ENCODE results near the gene ADGRV1. TPM values are rescaled to one million over a fixed set of nuclear protein-coding genes. Genes with fewer than 3 reads are reported as not detected.
A peak's percentile ranks its signal among the peaks of the same experiment; 100 is the strongest.

The ADGRV1 gene, protein sequence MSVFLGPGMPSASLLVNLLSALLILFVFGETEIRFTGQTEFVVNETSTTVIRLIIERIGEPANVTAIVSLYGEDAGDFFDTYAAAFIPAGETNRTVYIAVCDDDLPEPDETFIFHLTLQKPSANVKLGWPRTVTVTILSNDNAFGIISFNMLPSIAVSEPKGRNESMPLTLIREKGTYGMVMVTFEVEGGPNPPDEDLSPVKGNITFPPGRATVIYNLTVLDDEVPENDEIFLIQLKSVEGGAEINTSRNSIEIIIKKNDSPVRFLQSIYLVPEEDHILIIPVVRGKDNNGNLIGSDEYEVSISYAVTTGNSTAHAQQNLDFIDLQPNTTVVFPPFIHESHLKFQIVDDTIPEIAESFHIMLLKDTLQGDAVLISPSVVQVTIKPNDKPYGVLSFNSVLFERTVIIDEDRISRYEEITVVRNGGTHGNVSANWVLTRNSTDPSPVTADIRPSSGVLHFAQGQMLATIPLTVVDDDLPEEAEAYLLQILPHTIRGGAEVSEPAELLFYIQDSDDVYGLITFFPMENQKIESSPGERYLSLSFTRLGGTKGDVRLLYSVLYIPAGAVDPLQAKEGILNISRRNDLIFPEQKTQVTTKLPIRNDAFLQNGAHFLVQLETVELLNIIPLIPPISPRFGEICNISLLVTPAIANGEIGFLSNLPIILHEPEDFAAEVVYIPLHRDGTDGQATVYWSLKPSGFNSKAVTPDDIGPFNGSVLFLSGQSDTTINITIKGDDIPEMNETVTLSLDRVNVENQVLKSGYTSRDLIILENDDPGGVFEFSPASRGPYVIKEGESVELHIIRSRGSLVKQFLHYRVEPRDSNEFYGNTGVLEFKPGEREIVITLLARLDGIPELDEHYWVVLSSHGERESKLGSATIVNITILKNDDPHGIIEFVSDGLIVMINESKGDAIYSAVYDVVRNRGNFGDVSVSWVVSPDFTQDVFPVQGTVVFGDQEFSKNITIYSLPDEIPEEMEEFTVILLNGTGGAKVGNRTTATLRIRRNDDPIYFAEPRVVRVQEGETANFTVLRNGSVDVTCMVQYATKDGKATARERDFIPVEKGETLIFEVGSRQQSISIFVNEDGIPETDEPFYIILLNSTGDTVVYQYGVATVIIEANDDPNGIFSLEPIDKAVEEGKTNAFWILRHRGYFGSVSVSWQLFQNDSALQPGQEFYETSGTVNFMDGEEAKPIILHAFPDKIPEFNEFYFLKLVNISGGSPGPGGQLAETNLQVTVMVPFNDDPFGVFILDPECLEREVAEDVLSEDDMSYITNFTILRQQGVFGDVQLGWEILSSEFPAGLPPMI (N-terminal part only)
- polyA plus RNA-seq (ENCODE audit: insufficient read length in 4 of 4), result 10 to 100 TPM; 10.7 to 13.9 (median 11.3) TPM

DNA sequence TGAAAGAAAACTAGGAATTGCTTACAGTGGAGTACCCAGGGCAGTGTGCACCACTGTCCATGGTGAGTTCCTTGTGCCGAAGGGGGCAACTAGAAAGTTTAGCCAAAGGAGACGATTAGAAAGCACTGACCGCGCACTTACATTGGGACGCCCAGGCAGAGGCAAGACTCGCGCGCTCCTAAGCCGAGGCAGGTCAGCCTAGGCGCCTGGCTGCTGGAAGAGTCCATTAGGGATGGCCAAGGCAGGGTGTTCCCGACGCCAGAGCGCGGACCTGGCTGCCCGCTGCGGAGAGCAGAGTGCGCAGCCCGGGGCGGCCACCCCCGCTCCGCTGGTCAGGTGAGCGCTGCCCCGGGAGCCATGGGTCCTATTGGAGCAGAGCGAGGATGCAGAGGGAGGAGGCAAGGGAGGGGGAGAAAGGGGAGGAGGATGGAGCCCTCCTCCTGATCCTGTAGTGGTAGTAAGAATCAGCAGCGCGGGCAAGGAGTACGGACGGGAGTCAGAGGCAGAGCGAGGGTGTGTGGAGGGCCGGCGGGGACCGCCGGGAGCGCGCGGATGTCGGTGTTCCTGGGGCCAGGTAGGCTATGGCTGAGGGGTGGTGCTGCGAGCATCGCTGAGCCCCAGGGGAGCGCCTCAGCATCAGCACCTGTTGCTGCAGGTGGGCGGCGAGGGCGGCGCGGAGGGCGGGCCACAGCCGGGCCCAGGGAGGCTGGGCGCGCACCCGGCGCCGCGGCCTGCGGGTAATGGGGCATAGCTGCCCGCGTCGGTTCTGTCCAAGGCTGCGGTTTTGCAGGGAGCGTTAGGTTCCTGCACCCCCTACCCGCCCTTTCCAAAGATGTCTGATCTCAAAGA, at the start of gene ADGRV1:
ADGRV1 (plus strand) TSS at position 454 of the 849 bp plus-strand sequence; CDS start at position 553, 99 bp downstream.
- peak; percentile 66 to 82 (median 74) for DNase-seq (ENCODE audit: low read depth in 4 of 4, low spot score in 2 of 4)

DNA sequence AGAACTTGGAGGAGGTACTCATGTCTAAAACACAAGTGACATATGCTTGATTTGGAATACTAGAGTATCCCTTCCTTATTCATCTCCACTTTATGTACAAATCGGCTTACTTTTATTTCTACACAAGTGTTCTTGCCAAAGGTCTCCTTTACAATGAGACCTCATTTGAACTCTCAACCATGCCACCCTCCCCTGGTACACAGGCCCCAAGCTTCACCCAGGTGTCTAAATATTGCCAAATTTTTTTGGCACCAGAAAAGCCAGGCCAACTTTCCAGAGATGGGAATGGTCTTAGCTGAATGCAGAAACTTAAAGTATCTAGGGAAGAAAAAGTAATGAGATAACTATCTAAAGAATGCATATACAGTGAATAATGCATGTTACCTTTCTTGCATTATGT, 48.2 kb upstream of the ADGRV1 start:
- no peak for DNase-seq (ENCODE audit: low read depth in 4 of 4, low spot score in 2 of 4)

DNA sequence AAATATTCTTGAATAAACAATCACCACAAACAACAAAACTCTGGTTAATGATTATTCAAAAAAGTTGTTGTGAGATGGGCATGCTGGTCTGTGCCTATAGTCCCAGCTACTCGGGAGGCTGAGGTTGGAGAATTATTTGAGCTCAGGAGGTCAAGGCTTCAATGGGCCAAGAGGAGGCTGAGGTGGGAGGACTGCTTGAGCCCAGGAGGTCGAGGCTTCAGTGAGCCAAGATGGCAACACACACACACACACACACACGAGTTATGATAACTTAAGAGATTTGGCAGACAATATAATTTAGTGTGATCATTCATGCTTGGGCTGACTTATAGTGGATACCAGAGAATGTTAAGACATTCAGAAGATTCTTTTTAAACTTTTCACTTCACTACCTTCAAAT, 44.1 kb upstream of the ADGRV1 start:
- no peak for DNase-seq (ENCODE audit: low read depth in 4 of 4, low spot score in 2 of 4)

DNA sequence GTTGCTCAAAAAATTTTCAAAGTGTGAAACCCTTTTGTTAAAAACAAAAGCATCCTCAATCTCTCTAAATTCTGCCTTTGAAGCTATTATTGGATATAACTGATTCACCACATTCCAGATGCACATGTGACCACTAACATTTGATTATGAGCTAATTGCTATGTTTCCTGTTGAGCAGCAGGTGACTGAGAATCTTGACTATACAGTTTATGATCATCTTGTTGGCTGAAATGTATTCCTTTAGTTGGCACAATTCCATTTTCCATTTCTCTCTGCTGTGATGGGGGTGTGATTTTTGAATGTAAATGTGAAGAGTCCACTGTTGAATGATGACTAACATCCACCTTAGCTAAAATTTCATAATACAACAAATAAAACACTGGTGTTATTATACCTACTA, 39.9 kb upstream of the ADGRV1 start:
- DNase-seq (ENCODE audit: low read depth in 4 of 4, low spot score in 2 of 4), result no peak

DNA sequence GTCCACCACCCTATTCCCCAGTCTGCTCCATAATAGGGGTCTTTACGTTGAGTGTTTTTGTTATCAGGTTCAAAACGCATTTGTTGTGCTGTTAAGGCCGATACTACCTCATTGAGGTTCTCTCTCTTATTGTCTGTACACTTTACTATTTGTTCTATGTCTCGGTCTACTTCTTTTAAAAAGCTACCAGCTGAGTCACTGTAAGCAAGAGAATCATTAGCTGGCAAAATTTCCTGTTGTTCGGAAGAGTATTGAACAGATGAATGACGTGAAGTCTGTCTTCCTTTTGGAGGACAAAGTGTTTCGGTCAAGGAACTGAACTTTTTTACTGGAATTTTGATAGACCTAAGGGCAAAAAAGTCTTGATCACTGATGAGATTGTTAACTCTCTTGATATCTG, 39.5 kb upstream of the ADGRV1 start:
- DNase-seq (ENCODE audit: low read depth in 4 of 4, low spot score in 2 of 4), result no peak

DNA sequence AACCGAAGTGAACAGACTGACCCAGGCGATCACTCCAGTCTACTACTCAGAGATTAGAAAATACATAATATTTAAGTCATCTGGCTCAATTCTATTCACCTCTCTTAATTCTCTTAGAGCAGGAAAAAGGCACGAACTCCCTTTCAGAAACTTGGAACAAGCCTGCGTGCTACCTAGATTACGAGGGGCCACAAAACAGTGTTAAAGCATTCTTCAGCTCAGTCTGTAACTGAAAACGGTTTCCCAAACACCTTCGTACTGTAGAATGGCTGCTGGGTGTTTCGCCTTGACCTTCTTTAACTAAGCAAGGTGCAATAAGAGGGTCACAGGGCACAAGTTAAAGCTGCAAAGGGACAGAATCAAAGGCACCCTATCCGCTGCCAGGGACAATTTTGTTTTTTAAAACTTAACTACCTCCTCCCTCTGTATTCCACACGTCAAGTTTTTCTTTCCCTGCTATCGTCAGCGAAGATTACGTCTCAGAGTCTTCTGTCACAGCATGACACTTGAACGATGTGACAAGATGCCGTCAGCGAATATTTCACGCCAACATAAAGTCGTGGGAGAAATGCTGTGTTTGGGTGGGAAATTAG, 29.9 kb upstream of the ADGRV1 start:
- DNase-seq (ENCODE audit: low read depth in 4 of 4, low spot score in 2 of 4), result peak in 3 of 4 donors; percentile 15 to 62 (median 34)

DNA sequence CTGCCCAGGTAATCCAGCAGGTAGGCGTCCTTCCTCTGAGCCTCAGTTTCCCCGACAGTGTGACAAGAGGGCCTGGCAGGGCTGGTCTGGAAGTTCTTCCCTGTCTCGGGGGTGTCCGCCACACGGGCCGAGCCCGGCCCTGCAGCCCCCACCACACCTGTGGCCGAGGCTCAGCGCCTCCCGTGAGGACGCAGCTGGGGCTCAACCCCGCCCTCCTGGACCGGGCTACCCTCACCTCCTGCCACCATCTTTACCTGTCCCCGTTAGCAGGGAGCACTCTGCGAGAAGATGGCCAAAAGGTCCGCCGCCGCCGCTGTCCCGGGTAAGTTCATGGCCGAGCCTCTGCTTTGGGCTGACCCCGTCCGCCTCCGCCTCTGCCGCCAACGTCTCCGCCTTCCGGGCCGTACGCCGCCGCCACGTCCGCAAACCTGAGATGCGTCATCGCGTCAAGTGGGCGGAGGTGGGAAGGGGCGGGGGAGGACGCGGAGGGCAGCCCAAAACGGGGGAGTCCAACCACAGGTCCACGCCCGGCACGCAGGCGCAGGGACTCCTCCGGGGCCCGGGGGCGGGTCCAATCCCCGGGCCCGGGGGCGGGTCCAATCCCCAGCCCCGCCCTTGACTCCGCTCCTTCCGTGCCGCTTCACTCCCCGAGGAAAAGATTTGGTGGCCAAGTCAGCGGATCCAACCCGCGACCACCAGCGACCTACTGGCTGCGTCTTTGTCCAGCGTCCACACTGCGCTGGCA, 29.2 kb upstream of the ADGRV1 start, which contains the start of gene LYSMD3:
LYSMD3 (minus strand) TSS at position 391 of the 745 bp plus-strand sequence. CDS start 4,295 bp downstream, outside the sequence.
- DNase-seq (ENCODE audit: low read depth in 4 of 4, low spot score in 2 of 4), result peak; percentile 83 to 92 (median 86)

DNA sequence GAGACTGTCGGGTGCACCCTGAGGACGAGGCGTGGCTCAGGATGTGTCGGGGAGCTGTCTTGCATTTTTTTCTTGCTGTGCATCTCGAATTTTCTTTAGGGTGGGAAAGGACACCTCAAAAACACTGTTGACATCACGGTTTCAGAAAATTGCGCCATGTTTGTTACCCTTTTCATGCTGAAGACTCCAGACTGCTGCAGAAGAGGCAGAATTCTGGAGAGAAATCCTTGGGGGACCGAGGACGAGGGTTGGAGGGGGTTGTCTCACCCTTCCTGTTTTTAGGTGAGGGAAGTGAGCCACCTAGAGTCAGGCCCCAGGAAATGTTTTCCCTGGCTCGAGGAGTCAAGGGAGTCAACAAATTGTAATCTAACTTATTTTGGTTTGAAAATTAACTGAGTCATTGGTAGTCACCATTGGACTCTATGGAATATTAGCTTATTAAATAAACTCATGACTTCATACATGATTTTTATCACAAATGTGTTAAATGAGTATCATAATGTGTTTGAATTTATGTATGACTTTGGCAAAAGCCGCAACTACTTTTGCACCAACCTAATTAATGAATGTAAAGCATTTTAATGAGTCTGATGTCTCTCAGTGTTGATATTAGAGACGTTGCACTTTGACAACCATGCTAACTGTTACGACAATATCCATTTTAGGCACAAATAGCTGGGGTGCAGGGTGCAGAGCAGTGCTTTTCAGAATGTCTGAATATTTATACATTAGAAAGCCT, 28.5 kb upstream of the ADGRV1 start:
- peak; percentile 64 to 90 (median 72) for DNase-seq (ENCODE audit: low read depth in 4 of 4, low spot score in 2 of 4)

DNA sequence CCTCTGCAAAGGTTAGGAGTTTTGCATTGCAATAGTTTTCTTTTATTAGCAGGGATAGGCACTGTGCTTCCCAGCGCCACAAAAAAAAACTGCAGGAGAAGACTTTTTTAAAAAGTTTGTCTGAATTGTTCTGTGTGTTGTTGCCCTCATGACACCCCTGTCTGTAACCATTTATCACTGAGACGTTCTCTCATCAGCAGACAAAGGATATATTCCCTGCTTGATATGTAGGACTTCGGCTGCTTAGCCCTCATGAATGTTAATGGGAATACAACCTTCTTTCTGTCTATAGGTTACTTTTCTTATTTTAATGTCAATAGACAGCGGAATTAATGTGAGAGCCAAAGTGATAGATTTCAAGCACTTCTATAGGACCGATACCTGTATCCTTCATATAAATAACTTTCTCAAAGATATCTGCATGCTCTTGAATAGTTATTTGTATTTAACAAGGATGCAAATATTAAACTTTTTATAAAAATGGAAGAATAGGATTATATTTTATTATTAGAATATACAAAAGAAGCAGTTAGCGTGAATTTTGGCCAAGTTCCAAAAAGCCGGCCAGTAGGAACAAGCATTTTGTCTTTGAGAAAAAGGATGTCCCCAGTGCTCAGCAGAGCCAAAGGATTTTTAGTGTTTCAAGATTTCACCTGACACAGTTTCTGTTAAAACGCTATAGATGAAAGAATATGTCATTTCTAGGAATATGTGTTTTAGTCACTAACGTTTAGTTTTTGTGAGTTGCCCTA, 27.7 kb upstream of the ADGRV1 start:
- DNase-seq (ENCODE audit: low read depth in 4 of 4, low spot score in 2 of 4), result no peak

DNA sequence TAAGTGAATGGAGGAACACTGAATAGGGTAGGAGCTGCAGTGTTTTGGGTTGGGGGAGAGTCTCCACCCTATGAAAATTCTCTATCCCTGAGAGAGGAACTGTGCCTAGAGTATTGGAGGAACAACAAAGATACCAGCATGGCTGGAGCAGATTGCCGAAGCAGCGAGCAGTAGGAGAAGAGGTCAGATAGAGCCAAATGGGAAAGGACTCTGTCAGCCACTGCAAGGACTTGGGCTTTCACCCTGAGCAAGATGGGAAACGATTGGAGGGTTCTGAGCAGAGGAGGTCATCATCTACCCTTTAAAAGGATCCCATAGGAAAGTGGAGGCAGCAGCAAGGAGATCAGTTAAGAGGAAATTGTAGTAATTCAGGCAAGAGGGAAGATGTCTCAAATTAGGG, 24.8 kb upstream of the ADGRV1 start:
- DNase-seq (ENCODE audit: low read depth in 4 of 4, low spot score in 2 of 4), result no peak

DNA sequence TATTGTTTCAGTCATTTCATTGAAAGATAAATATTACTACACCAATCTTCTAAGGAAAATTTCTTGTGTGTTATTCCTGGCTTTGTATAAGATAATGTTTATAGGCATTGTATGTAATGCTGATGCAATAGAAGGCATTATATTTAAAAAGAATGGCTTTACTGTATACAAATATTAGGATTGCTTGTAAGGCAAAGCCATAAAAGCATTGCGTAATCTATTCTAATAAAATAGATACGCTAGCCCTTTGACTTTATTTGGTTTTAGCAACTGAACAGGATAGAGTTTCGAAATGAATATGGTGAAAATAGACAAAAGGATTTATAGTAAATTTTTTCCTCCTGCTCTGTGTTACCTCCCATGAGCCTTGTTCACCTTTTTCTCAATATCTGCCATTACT, 23.7 kb upstream of the ADGRV1 start:
- DNase-seq (ENCODE audit: low read depth in 4 of 4, low spot score in 2 of 4), result no peak

DNA sequence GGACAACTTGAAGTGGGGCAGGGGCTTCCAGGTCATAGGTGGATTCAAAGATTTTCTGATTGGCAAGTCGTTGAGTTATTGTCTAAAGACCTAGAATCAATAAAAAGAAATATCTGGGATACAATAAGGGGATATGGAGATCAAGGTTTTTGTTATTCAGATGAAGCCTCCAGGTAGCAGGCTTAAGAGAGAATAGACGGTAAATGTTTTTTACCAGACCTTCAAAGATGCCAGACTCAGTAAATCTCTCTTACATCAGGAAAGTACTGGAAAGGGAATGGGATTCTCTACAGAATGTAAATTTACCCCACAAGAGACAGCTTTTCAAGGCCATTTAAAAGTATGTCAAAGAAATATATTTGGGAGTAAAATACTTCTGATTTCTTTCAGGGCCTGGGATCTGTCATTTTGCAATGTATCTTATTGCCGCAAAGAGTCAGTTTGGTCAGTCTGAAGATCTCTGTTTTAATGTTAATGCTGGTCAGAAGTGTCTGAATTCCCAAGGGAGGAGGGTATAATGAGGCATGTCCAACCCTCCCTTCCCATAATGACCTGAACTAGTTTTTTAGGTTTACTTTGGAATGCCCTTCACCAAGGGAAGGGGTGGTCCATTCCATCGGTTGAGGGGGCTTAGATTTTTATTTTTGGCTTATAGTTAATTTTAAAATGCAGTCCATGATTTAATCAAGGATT, 15.6 kb upstream of the ADGRV1 start:
- DNase-seq (ENCODE audit: low read depth in 4 of 4, low spot score in 2 of 4), result no peak

DNA sequence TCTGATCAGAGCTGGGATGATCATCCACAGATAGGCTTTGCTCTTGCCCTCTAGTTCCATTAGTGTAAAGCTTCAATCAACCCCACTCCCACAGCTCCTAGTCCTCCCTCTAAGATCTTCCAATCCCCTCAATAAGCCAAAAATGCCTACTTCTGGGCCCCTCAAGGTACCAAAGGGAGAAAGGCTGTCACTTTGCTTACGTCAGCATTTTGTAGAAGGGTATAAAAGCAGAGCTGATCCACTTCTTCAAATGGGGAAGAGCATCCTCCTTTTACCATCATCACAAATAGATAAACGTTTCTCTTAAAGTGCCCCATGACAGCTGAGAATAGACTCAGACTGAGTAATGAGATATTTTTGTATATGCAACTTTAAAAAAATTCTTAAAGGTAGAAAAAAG, 13.1 kb upstream of the ADGRV1 start:
- no peak for DNase-seq (ENCODE audit: low read depth in 4 of 4, low spot score in 2 of 4)

DNA sequence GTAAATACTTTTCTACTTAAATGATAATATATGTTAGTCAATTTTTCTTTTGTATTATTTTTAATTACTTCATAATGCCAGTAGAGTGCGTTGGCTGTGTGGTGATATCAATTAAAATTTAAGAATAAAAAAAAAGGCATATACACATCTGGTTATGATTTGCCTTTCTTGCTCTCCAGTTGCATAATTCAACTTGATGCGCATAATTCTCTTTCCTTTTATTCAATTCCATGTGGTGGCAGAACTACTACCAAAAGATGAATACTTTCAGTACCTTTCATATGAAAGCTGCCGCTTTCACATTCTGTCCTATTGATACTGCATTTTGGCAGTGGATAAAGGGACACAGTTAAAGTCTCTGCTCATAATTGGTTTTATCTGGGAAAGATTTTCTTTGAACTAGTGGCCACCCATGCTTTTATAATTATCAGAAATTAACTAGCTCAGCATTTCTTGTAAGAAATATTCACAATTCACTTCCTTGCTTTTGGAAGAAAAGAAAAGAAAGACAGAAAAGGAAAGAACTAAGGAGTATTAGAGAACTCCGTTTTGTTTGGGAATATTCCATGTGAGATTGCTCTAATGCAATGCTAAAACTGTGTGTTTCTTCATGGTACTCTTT, 12.3 kb upstream of the ADGRV1 start:
- DNase-seq (ENCODE audit: low read depth in 4 of 4, low spot score in 2 of 4), result no peak

DNA sequence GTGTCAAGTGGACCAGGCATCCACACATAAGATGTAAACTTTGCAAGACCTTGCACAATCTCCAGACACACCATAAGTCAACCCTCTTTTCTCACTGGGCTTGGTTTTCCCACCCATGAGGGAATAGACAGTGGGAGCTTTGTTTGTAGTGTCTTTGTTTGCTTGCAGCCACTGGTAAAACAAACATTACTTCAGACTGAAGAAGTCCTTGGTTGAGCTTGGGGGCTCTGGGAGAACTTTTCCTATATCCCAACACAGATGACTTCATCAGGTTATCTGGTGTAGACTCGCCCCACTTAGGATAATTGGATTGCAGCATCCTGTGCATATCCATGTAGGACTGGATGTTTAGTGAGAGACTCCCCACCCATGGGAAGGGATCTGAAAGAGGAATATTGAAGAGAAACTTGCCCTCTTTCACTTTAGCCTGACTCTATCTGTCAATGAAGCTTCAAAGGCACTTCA, 11.5 kb upstream of the ADGRV1 start:
- no peak for DNase-seq (ENCODE audit: low read depth in 4 of 4, low spot score in 2 of 4)

DNA sequence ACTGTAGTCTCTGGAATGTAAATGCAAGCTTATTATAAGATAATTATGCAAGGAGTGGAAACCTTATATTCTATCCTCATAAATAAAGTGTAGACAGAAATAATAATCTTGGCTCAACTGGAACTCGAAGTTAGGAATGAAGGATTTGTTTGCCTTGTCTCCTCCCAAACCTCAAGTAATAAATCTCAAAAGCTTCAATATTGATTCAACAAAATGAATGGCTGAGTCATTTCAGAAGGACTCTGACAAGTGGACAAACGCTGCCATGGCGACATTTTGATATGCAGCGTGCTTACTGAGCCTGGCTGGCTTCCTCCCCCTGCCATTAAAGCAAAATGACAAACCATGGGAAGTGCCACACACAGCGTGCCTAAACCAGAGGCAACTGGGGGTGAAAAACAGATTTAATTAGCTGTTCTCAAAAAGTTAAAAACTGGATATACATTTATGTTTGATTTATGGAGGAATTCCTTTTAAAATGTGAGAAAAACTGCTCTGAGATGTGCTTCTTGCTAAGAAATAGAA, 10.5 kb upstream of the ADGRV1 start:
- DNase-seq (ENCODE audit: low read depth in 4 of 4, low spot score in 2 of 4), result no peak

All from left renal cortex interstitium (tissue), 4 donors.